OCI-LY7 (cell line): ENCODE measurements around the gene AGBL4.

ENCODE experiments used
- EZH2phosphoT487 ChIP-seq: fragments of 200-600 bp; sonication (generic); IDR thresholded peaks from 2 replicates; pipeline ENCODE4 v1.6.1; 2018; ENCODE audit warnings: low read depth, borderline replicate concordance, mild to moderate bottlenecking, mixed run types, antibody characterized with exemption, low read length, moderate library complexity, mixed read lengths
- TF ChIP-seq, protein P1 (sequence below): fragments of 200-600 bp; sonication (generic); conservative IDR thresholded peaks from 2 replicates; pipeline ENCODE4 v1.5.1; 2014; ENCODE audit warnings: mild to moderate bottlenecking, antibody characterized with exemption, low read length, moderate library complexity, mixed read lengths

DNA sequence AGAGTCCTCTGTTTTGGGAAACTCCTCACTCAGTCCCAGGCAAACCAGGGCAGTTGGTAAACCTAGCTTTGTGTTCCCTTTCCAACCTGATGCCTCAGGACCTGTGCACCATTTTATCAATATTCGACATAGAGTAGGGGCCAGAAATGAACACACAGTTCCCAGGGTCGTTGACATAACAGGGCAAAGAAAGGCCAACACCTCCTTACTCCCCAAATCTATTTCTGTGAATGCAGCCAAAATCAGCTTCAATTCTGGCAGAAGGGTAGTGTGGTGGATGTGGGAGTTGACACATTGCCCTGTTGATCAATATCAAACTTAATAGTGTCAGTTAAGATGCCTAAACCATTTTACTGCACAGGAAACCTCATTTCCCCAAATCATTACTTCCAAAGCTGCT is 1447.2 kb downstream of the AGBL4 start:
- TF ChIP-seq, protein P1, sequence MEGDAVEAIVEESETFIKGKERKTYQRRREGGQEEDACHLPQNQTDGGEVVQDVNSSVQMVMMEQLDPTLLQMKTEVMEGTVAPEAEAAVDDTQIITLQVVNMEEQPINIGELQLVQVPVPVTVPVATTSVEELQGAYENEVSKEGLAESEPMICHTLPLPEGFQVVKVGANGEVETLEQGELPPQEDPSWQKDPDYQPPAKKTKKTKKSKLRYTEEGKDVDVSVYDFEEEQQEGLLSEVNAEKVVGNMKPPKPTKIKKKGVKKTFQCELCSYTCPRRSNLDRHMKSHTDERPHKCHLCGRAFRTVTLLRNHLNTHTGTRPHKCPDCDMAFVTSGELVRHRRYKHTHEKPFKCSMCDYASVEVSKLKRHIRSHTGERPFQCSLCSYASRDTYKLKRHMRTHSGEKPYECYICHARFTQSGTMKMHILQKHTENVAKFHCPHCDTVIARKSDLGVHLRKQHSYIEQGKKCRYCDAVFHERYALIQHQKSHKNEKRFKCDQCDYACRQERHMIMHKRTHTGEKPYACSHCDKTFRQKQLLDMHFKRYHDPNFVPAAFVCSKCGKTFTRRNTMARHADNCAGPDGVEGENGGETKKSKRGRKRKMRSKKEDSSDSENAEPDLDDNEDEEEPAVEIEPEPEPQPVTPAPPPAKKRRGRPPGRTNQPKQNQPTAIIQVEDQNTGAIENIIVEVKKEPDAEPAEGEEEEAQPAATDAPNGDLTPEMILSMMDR, result no peak
- no peak for TF ChIP-seq EZH2phosphoT487
